WI38 (cell line): ENCODE measurements around the gene TIMM10.
A peak's percentile ranks its signal among the peaks of the same experiment; 100 is the strongest.

Experiments used
- H3K4me3 ChIP-seq: 2 replicates; pipeline ENCODE4 v1.5.1; 2011; ENCODE audit warnings: low read depth, mild to moderate bottlenecking, control low read depth, low read length
- TF ChIP-seq, protein P1 (sequence below): IDR thresholded peaks from 2 replicates; pipeline ENCODE4 v1.5.1; 2012; ENCODE audit warnings: low read depth, mild to moderate bottlenecking, control low read depth, low read length

TIMM10 gene

GRCh38 chr11:57549983-57550382 lies 19.4 kb upstream of the TIMM10 start:
- H3K4me3 ChIP-seq = no peak overlapping the region
- TF ChIP-seq, protein P1, sequence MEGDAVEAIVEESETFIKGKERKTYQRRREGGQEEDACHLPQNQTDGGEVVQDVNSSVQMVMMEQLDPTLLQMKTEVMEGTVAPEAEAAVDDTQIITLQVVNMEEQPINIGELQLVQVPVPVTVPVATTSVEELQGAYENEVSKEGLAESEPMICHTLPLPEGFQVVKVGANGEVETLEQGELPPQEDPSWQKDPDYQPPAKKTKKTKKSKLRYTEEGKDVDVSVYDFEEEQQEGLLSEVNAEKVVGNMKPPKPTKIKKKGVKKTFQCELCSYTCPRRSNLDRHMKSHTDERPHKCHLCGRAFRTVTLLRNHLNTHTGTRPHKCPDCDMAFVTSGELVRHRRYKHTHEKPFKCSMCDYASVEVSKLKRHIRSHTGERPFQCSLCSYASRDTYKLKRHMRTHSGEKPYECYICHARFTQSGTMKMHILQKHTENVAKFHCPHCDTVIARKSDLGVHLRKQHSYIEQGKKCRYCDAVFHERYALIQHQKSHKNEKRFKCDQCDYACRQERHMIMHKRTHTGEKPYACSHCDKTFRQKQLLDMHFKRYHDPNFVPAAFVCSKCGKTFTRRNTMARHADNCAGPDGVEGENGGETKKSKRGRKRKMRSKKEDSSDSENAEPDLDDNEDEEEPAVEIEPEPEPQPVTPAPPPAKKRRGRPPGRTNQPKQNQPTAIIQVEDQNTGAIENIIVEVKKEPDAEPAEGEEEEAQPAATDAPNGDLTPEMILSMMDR = no peak

DNA sequence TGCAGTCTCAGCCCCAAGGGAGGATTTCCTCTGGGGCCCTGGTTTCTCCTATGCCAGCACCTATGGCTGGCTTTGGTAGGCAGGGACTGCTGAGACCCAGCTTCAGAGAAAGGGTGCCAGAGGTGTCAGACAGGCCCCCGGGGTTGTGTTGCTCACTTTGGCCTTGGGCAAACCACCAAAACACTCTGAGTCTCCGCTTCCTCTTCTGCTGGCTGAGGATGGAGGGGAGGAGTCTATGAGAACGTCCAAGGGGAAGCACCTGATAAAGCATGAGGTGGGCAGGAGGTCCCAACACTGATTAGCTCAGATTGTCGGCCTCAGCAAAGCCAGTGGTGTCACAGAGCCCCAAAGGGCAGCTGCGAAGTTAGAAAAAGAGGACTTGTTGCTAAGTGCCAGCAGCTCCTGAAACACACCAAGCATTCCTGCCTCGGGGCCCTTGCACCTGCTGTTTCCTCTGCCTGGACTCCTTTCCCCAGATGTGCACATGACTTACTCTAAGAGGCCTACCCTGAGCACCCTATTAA lies 17.4 kb upstream of the TIMM10 start:
- TF ChIP-seq, protein P1 = no peak
- H3K4me3 ChIP-seq = no peak overlapping the region

DNA sequence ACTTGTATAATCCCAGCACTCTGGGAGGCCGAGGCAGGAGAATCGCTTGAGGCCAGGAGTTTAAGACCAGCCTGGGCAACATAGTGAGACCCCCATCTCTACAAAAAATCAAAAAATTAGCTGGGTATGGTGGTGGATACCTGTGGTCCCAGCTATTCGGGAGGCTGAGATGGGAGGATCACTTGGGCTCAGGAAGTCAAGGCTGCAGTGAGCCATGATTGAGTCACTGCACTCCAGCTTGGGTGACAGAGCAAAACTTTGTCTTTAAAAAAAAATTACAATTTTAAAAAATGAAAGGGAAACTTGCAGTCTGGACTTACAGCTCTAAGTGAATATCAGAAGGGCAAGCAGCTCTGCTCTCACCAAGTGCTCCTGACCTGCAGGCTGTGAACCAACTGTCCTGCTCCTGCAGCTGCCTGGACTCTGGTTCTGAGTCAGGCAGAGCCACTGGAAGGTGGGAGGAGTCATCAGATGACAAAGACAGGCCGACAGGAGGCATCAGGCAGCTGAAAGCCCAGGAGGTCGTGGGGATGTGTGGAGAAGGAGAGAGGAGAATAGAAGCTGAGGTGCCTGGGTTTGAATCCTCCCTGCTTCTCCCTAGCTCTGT lies 16.4 kb upstream of the TIMM10 start:
- TF ChIP-seq, protein P1 = 0 out of 2 replicates have a peak, but pooled peaks have one; percentile 18
- H3K4me3 ChIP-seq = no peak overlapping the region

DNA sequence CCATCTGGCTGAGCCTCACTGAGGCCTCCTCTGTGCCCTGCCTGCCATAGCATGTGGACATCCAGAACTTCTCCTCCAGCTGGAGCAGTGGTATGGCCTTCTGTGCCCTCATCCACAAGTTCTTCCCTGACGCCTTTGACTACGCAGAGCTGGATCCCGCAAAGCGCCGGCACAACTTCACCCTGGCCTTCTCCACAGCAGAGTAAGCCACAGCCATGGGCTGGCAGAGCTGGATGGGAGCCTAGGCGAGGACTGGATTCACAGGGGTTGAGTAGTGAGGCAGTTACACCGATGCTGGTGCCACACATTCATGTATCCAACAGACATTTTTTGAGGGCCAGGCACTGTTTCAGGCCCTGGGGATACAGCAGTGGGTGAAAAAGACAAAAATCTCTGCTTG lies 15.9 kb upstream of the TIMM10 start:
- TF ChIP-seq, protein P1 = no peak
- no peak overlapping the region for H3K4me3 ChIP-seq

DNA sequence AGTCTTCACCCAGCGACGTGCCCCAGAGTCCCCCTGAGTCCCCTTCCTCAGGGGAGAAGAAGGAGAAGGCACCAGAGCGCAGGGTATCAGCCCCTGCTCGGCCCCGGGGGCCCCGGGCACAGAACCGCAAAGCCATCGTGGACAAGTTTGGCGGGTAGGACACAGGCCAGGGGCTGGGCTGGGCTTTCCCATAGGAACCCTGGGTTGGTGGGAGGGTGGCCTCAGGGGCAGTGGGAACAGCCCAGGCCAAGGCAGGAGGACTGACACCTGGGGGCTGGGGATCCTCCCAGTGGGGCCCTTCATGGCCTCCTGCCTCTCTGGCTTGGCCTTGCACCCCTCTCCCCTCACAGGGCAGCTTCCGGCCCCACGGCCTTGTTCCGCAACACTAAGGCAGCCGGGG lies 15.3 kb upstream of the TIMM10 start:
- H3K4me3 ChIP-seq = no peak overlapping the region
- TF ChIP-seq, protein P1 = no peak

DNA sequence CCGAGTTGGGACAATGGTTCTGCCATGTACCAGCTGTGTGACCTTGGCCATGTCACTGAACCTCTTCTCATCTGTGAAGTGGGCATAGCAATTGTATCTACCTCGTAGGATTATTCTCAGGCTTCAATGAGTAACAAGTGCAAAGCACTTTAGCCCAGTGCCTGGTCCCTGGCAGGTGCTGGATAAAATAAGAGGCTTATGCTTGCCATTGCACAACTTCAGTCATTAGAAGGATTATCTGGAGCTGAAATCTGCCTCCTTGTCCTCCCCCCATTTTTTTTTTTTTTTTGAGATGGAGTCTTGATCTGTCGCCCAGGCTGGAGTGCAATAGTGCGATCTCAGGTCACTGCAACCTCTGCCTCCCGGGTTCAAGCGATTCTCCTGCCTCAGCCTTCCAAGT lies 14.0 kb upstream of the TIMM10 start:
- TF ChIP-seq, protein P1 = no peak

DNA sequence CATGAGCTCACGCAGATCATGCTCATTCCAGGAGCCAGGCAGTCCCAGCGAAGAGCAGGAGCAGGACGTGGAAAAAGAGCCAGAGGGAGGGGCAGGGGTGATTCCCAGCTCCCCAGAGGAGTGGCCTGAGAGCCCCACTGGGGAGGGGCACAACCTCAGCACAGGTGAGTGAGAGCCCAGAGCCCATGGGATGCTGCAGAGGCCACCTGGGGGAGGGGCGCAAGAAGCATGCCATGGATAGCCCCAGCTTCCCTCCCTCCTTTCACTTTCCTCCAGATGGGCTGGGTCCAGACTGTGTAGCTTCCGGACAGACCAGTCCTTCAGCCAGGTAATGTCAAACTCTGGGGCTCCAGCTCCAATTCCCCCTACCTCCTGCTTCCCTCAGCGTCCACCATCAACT lies 13.0 kb upstream of the TIMM10 start:
- H3K4me3 ChIP-seq = no peak overlapping the region
- TF ChIP-seq, protein P1 = no peak

More for the DNA sequence above, 14.0 kb upstream of the TIMM10 start:
- H3K4me3 ChIP-seq = no peak overlapping the region
